Left ventricle myocardium inferior (tissue), 1 donor: ENCODE results near the gene CLIC3. TPM values are rescaled to one million over a fixed set of nuclear protein-coding genes. Genes with fewer than 3 reads are reported as not detected.
A peak's percentile ranks its signal among the peaks of the same experiment; 100 is the strongest.

Experiments
- DNase-seq: peaks from one replicate; pipeline ENCODE4 v3.0.0-alpha.2; 2020
- H3K27ac ChIP-seq: fragments of 200-600 bp; replicated peaks from 2 replicates; pipeline ENCODE4 v1.8.0; 2021
- H3K27me3 ChIP-seq: fragments of 200-600 bp; 2 replicates; pipeline ENCODE4 v1.8.0; 2021; ENCODE audit warnings: low read depth
- H3K36me3 ChIP-seq: fragments of 200-600 bp; 2 replicates; pipeline ENCODE4 v1.8.0; 2021
- H3K4me1 ChIP-seq: fragments of 200-600 bp; 2 replicates; pipeline ENCODE4 v1.8.0; 2021
- H3K4me3 ChIP-seq: fragments of 200-600 bp; 2 replicates; pipeline ENCODE4 v1.8.0; 2021; ENCODE audit warnings: mild to moderate bottlenecking, moderate library complexity
- H3K9me3 ChIP-seq: fragments of 200-600 bp; replicated peaks from 2 replicates; pipeline ENCODE4 v1.8.0; 2021
- intact Hi-C: fragments of 100-400 bp; cut with micrococcal nuclease; formaldehyde crosslinking; loops from one replicate; pipeline ENCODE4 v1.11.0; 2022
- total RNA-seq: library from RNA; stranded (reverse); fragmentation: NEBNext Ultra II Directional; extraction: Animal tissue kit (Norgen Biotek cat#: 25700); gene quantifications from one replicate; pipeline ENCODE4 v1.2.1, GENCODE V29; 2021
- TF ChIP-seq, protein P1 (sequence below): fragments of 200-600 bp; IDR thresholded peaks from 2 replicates; pipeline ENCODE4 v1.8.0; 2021; ENCODE audit warnings: antibody characterized with exemption, mild to moderate bottlenecking, borderline replicate concordance
- donor health status: DM: no; HTN: yes; CAD: no; lungs with severe emphysema.

CLIC3 gene
- total RNA-seq, 1 donor from 2014 or later = 1.6 TPM

DNA sequence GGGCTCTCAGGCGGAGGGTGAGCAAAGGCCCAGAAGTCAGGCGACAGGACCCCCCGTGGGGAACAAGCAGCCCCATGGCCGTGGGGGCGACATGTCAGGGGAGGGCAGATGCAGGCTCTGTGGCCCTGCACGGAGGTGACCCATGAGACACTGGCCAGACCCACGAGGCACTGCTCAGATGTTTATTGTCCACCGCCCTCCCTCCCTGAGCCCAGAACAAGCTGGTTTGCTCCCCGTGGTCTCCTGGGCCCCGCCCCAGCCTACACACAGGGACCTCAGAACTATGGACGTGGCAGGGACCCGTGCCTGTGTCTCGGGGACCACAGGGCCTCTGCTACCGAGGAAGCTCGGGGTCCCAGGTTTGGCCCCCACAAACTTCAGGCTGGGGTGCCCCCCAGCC lies 33.6 kb upstream of the CLIC3 start:
- TF ChIP-seq, protein P1, sequence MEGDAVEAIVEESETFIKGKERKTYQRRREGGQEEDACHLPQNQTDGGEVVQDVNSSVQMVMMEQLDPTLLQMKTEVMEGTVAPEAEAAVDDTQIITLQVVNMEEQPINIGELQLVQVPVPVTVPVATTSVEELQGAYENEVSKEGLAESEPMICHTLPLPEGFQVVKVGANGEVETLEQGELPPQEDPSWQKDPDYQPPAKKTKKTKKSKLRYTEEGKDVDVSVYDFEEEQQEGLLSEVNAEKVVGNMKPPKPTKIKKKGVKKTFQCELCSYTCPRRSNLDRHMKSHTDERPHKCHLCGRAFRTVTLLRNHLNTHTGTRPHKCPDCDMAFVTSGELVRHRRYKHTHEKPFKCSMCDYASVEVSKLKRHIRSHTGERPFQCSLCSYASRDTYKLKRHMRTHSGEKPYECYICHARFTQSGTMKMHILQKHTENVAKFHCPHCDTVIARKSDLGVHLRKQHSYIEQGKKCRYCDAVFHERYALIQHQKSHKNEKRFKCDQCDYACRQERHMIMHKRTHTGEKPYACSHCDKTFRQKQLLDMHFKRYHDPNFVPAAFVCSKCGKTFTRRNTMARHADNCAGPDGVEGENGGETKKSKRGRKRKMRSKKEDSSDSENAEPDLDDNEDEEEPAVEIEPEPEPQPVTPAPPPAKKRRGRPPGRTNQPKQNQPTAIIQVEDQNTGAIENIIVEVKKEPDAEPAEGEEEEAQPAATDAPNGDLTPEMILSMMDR = no peak
- no peak overlapping the region for H3K27ac ChIP-seq
- H3K4me1 ChIP-seq = peaks cover 39% of the 10 kb centered on the region
- no peaks in the 10 kb centered on the region for H3K9me3 ChIP-seq
- H3K4me3 ChIP-seq = no peak overlapping the region
- H3K27me3 ChIP-seq = no peaks in the 10 kb centered on the region
- no peak for DNase-seq
- intact Hi-C loops = no loop called here
- H3K36me3 ChIP-seq = no peaks in the 10 kb centered on the region

DNA sequence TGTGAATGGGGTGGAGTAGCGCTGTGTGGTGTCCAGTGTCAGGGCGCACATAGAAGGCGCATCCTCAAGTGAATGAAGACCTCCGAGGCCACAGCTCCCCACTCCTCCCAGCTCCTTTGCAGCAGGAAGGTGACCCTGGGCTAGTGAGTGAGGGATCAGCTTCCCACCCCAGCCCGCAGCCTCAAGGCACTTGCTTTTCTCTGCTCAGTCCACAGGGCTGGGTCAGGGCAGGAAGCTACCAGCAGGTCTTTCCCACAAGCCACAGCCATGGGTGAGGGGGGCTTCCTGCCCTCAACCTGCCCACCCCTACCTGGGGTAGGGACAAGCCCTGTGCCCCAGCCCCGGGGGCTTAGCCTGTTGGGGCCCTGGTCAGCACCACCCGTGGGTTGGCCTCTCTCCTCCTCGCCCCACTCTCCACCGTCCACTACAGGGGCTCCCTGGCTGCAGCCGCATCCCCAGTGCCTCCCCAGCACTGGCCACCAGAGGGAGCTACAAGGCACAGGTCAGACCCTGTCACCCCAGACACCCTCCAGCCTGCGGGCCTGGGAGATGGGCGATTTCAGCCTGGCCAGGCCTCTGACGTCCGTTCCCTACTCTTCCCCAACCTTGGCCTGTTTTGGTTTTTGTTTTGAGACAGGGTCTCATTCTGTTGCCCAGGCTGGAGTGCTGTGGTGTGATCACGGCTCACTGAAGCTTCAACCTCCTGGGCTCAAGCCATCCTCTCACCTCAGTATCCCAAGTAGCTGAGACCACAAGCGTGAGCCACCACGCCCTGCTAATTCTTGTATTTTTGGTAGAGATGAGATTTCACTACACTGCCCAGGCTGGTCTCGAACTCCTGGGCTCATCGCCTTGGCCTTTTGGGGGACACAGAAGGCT lies 32.9 kb upstream of the CLIC3 start:
- TF ChIP-seq, protein P1 = peak; percentile 90
- intact Hi-C loops = no loop called here
- Histone ChIP-seq H3K27me3 (no peaks in the 10 kb centered on the region), H3K9me3 (no peaks in the 10 kb centered on the region), H3K4me1 (peaks cover 32% of the 10 kb centered on the region), H3K4me3 (peak overlapping the region; percentile 77), H3K27ac (peak overlapping the region; percentile 0), H3K36me3 (no peaks in the 10 kb centered on the region)
- DNase-seq = peak; percentile 86

DNA sequence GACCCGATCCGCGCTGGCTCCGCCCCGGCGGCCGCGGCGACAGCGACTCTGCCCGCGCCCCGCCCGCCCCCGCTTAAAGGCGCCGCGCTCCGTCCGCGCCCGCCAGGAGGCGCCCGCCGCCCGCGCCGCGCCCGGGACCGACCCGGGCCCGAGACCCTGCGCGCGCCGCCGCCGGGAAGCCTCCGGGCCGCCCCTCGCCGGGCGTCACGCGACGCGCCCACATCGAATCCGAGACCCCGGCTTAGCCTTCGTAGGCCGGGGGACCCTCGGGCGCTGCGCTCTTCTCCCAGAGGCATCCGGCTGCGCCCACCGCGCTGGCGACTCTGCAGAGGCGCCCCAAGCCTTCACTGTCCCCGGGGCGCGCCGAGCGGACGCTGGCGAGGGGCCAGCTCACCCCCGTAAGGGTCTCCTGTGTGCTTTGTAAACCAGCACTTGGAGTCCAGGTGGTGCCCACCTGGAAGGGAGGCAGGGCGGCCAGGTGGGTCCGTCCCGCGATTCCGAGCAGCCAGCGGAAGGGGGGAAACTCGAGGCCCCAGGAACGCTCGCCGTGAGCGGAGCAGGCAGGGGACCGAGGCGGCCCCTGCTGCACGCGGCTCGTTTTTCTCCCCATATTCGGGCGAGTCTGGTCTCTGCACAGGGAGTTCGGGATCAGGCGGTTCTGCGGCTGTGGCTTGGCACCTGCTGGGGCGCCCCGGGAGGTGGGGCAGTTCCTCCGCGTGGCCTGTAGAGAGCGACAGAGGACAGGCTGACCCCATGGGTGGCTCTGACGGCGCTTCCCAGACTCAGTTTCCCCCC lies 32.1 kb upstream of the CLIC3 start:
- peak overlapping the region; percentile 77 for H3K4me3 ChIP-seq
- no peaks in the 10 kb centered on the region for H3K27me3 ChIP-seq
- no peaks in the 10 kb centered on the region for H3K36me3 ChIP-seq
- peaks cover 31% of the 10 kb centered on the region for H3K4me1 ChIP-seq
- no peaks in the 10 kb centered on the region for H3K9me3 ChIP-seq
- intact Hi-C loops = no loop called here
- peak; percentile 77 for DNase-seq
- peak overlapping the region; percentile 66 for H3K27ac ChIP-seq
- TF ChIP-seq, protein P1 = no peak

DNA sequence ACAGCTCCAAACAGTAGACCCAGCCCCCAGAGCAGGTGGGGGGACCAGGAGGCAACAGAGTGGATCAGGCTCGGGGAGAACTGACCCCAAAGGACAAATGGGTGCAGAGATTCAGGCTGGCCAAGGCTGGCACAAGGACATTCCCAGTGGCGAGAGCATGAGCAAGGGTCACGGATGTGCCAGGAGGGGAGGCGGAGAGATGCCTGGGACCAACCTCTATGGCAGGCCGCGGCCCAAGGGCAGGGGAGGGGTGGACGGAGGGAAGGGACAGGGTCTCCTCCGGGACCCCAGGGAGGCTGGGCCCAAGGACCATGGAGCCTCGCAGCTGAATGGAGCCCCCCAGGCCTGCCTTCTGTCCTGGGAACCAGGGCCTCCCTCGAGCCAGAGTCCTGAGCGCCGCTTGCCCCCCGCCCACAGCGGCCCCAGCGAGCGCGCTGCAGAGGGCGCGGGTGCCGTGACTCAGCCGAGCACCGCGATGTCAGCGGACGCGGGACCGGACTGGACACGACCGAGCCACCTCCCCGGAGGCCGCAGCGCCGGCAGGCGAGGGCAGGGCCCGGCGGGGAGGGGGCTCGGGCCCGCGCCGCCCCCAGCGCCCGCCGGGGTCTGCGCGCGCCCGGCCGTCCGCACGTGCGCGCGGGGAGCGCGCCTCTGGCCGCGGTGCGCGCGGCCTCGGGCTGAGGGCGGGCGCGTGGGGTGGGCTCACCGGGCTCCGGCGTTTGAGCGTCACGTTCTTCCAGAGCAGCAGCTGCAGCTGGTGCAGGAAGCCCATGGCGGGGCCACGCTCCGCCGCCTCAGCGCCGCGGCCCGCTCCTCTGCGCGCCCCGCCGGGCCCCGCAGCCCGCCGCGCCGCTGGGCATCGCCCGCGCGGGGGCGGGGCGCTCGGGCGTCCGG lies 31.2 kb upstream of the CLIC3 start, which contains the start of gene ABCA2:
ABCA2 (minus strand) TSS at position 869 of the 894 bp plus-strand sequence; CDS start at position 772, 97 bp downstream.
- no peaks in the 10 kb centered on the region for H3K36me3 ChIP-seq
- no peaks in the 10 kb centered on the region for H3K9me3 ChIP-seq
- H3K27ac ChIP-seq = peak within 1 kb of the TSS; percentile 66
- intact Hi-C loops = no loop called here
- peak within 1 kb of the TSS; percentile 77 for H3K4me3 ChIP-seq
- TF ChIP-seq, protein P1 = no peak
- H3K27me3 ChIP-seq = no peaks in the 10 kb centered on the region
- no peak for DNase-seq
- H3K4me1 ChIP-seq = peaks cover 31% of the 10 kb centered on the region

DNA sequence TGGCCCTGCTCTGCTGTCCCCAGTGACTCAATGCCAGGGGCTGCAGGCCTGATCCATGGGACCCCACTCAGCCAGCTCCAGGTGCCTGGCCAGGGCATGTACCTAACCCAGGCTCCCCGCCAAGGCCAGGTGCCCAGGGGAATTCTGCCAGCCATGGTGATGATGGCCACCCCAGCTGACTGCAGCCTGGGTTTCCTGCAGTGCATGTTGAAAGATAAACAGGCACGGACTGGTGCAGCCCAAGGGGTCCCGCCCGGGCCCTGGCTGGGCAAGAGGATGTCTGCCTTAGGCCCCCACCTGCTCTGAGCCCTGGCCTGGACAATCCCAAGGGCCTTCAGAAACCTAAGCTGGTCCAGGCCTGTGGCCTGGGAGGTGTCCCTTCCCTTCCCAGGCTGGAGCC lies 30.5 kb upstream of the CLIC3 start:
- Histone ChIP-seq H3K4me3 (peak overlapping the region; percentile 77), H3K27ac (peak overlapping the region; percentile 49), H3K27me3 (no peaks in the 10 kb centered on the region), H3K4me1 (peaks cover 31% of the 10 kb centered on the region), H3K36me3 (no peaks in the 10 kb centered on the region), H3K9me3 (no peaks in the 10 kb centered on the region)
- intact Hi-C loops = no loop called here
- TF ChIP-seq, protein P1 = no peak
- no peak for DNase-seq
